Glutamatergic neuron (in vitro differentiated cells): Measurements from ENCODE around the gene KLHL40. TPM values are rescaled to one million over a fixed set of nuclear protein-coding genes. Genes with fewer than 3 reads are reported as not detected.

Experiments used
- DNase-seq: peaks from one replicate; pipeline ENCODE4 v3.0.0; 2022
- H3K27ac Mint-ChIP-seq: one replicate; pipeline ENCODE4 v1.8.0; 2020; ENCODE audit warnings: mild to moderate bottlenecking, mixed read lengths, inconsistent platforms; ENCODE audit not compliant: unreplicated experiment
- H3K27me3 Mint-ChIP-seq: one replicate; pipeline ENCODE4 v1.8.0; 2020; ENCODE audit warnings: mild to moderate bottlenecking, moderate library complexity, mixed read lengths, inconsistent platforms; ENCODE audit not compliant: unreplicated experiment
- H3K36me3 Mint-ChIP-seq: one replicate; pipeline ENCODE4 v1.8.0; 2020; ENCODE audit warnings: mild to moderate bottlenecking, mixed read lengths, inconsistent platforms; ENCODE audit not compliant: unreplicated experiment
- H3K4me1 Mint-ChIP-seq: one replicate; pipeline ENCODE4 v1.8.0; 2020; ENCODE audit warnings: mild to moderate bottlenecking, low read depth, mixed read lengths, inconsistent platforms; ENCODE audit not compliant: unreplicated experiment
- H3K4me3 Mint-ChIP-seq: one replicate; pipeline ENCODE4 v1.8.0; 2020; ENCODE audit warnings: mild to moderate bottlenecking, mixed read lengths, inconsistent platforms; ENCODE audit not compliant: unreplicated experiment
- H3K9me3 Mint-ChIP-seq: one replicate; pipeline ENCODE4 v1.8.0; 2020; ENCODE audit warnings: mild to moderate bottlenecking, moderate library complexity, mixed read lengths, inconsistent platforms; ENCODE audit not compliant: unreplicated experiment
- total RNA-seq: library from RNA; stranded (reverse); fragmentation: NEBNext Ultra II Directional; extraction: Animal tissue kit (Norgen Biotek cat#: 25700); gene quantifications from one replicate; pipeline ENCODE4 v1.2.1, GENCODE V29; 2021; ENCODE audit not compliant: unreplicated experiment
- TF ChIP-seq, protein P1 (sequence below): fragments of 200-600 bp; sonication (generic); IDR thresholded peaks from one replicate; pipeline ENCODE4 v1.5.0; 2021; ENCODE audit not compliant: partially characterized antibody, unreplicated experiment

The KLHL40 gene
- total RNA-seq, 1 donor from 2014 or later = 0.44 TPM

DNA sequence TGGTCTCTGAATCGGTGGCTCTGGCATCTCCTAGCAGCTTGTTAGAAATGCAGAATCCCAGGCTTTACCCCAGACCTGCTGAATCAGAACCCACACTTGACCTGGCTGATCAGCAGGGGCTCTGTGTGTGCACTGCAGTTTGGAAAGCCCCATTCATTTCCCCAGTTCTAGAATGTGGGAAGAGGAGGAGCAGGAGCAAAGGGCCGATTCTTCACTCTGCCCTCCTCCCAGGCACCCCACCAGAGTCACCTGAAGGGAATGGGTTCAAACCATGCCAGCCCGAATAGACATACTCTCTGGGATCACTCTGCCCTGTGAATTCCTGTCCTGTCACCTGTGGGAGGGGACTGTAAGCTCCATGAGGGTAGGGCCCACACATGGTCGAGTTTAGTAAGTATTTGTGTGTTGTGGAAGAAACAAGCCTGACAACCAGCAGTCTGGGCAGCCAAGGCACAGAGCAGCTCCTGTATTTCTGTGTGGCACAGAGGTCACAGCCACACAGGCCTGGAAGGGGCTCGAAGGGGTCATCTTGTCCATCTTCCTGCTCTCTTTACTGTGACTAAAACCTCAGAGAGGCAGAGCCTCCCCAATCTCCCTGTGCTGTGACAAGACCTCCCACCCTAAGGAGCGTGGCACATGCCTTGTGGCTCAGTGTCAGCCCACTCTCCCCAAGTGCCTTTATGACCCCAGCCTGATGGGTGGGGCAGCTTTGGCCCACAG, 46.3 kb downstream of the KLHL40 start:
- no peak for DNase-seq
- Mint-ChIP-seq H3K4me3 (no peak overlapping the region), H3K27me3 (peaks cover 8% of the 10 kb centered on the region), H3K36me3 (no peaks in the 10 kb centered on the region), H3K27ac (no peak overlapping the region), H3K9me3 (peaks cover 3% of the 10 kb centered on the region), H3K4me1 (peaks cover 3% of the 10 kb centered on the region)
- TF ChIP-seq, protein P1, sequence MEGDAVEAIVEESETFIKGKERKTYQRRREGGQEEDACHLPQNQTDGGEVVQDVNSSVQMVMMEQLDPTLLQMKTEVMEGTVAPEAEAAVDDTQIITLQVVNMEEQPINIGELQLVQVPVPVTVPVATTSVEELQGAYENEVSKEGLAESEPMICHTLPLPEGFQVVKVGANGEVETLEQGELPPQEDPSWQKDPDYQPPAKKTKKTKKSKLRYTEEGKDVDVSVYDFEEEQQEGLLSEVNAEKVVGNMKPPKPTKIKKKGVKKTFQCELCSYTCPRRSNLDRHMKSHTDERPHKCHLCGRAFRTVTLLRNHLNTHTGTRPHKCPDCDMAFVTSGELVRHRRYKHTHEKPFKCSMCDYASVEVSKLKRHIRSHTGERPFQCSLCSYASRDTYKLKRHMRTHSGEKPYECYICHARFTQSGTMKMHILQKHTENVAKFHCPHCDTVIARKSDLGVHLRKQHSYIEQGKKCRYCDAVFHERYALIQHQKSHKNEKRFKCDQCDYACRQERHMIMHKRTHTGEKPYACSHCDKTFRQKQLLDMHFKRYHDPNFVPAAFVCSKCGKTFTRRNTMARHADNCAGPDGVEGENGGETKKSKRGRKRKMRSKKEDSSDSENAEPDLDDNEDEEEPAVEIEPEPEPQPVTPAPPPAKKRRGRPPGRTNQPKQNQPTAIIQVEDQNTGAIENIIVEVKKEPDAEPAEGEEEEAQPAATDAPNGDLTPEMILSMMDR = no peak

DNA sequence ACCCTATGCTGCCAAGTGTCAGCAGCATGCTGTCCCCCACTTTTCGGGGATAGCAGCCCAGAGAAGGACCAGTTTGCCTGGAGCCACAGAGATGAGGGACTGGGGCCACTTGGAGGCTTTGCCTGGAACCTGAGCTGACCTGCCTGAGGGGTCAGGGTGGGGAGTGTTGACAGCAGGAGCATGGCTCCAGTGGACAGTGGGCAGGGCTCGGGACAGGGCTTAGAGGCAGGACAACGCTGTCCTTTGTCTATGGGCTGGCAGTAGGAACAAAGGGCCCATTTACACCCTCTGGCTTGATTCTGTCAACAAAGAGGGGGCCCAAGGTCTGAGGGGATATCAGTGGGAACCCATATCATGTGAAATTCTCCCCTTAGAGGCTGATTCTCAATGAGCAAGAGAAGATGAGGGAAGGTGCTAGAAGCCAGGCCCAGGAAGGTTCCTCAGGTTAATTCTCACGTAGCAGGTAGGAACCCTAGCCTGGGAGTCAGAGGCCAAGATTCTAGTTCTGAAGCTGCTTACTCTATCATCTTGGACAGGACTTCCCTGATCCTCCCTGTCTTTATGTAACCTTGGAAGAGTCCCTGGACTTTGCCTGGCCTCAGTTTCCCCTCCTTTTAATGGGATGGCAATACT, 47.0 kb downstream of the KLHL40 start:
- Mint-ChIP-seq H3K4me1 (peaks cover 3% of the 10 kb centered on the region), H3K36me3 (no peaks in the 10 kb centered on the region), H3K27me3 (peaks cover 8% of the 10 kb centered on the region), H3K27ac (no peak overlapping the region), H3K9me3 (peaks cover 3% of the 10 kb centered on the region), H3K4me3 (no peak overlapping the region)
- TF ChIP-seq, protein P1 = no peak
- no peak for DNase-seq

DNA sequence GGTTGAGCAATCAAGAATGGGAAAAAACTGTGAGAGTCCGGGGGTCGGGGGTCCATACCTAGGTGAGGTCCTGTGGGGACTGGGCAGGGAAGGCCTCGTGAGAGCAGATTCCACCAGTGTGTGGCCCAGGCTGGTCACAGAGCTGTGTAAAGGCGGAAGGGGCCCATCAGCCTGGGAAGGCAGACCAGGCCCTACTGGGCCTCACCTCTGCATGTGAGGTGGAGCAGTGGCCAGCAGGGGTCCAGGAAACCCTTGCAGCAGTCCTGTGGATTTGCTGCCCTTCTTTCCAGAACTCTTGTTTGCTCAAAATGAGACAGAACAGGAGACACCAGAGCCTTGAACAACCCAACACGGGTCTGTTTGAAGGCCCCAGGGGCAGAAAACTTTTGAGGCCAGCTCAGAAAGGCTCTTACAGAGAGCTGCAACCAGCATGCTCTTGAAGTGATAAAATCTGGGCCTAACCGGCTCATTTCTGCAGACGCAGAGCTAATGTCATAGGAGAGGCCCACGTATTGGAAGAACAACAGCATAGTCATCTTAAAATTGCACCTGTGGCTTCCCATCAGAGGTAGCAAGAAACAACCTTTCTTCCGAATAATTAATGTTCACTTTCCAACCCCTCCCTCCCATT, 47.6 kb downstream of the KLHL40 start:
- Mint-ChIP-seq H3K9me3 (peaks cover 3% of the 10 kb centered on the region), H3K27ac (no peak overlapping the region), H3K36me3 (no peaks in the 10 kb centered on the region), H3K4me3 (no peak overlapping the region), H3K27me3 (peaks cover 8% of the 10 kb centered on the region), H3K4me1 (peaks cover 2% of the 10 kb centered on the region)
- TF ChIP-seq, protein P1 = peak; percentile 28
- DNase-seq = no peak

DNA sequence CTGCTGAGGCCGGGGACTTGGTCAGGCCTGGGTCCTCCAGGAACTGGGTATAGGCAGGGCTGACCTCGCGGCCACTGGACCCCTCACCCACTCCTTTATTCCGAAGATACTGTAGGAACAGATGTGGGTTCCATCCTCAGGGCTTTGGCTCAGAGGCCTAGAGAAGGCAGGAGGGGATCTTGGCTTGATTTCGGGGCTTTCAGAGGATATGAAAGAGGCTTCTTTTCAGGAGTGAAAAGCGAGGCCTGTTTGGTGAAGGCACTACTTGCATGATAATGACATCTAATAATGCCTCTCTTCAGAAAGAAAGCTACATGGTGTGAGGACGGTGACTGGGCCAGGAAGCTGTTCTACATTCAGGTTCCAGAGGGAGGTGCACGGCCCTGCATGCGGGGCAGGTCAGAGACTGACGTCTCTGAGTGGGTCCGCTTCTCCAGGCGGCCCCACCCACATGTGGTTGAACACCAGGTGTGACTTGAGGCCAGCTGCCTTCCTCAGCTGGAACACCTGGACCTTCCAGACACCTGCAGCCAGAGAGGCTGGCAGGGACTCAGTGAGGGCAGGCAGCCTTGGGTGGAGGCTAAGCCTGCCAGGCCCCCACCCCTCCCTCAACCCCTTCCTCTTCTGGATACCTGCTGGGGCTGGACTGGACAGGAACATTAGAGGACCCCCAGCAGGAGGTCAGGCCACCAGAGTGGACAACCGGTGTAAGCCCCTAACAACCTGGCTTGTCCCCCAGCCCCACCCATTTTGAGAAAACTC, 48.3 kb downstream of the KLHL40 start:
- no peak for DNase-seq
- H3K9me3 Mint-ChIP-seq = peaks cover 3% of the 10 kb centered on the region
- no peak overlapping the region for H3K27ac Mint-ChIP-seq

More for the DNA sequence above, 48.3 kb downstream of the KLHL40 start:
- H3K4me1 Mint-ChIP-seq = no peaks in the 10 kb centered on the region
- H3K36me3 Mint-ChIP-seq = no peaks in the 10 kb centered on the region
- no peak overlapping the region for H3K4me3 Mint-ChIP-seq
- TF ChIP-seq, protein P1 = no peak
- peaks cover 8% of the 10 kb centered on the region for H3K27me3 Mint-ChIP-seq
